Astrocyte (in vitro differentiated cells and primary cell): ENCODE measurements around the gene RPL35. TPM values are rescaled to one million over a fixed set of nuclear protein-coding genes. Genes with fewer than 3 reads are reported as not detected.

ENCODE experiments used
- DNase-seq: peaks from one replicate; pipeline ENCODE4 v3.0.0-alpha.2; 2010; ENCODE audit warnings: low read depth
- FAIRE-seq: peaks from 2 replicates; lab custom pipeline; 2011; peaks lifted over from hg19 to GRCh38; lab: Jason Lieb, UNC
- H2AFZ ChIP-seq: 2 replicates; pipeline ENCODE4 v1.6.0; 2012; ENCODE audit warnings: low read depth, low read length, inconsistent platforms
- H3K27ac ChIP-seq: 2 replicates; pipeline ENCODE4 v1.5.1; 2011; ENCODE audit warnings: low read depth, low read length, inconsistent platforms
- H3K27me3 ChIP-seq: 2 replicates; pipeline ENCODE4 v1.6.0; 2011; ENCODE audit warnings: low read length, inconsistent platforms; ENCODE audit not compliant: insufficient read depth
- H3K36me3 ChIP-seq: 2 replicates; pipeline ENCODE4 v1.5.1; 2011; ENCODE audit warnings: low read length, inconsistent platforms; ENCODE audit not compliant: insufficient read depth
- H3K4me1 ChIP-seq: 2 replicates; pipeline ENCODE4 v1.5.1; 2011; ENCODE audit warnings: low read length, inconsistent platforms; ENCODE audit not compliant: insufficient read depth
- H3K4me2 ChIP-seq: 2 replicates; pipeline ENCODE4 v1.6.0; 2012; ENCODE audit warnings: low read length, inconsistent platforms
- H3K4me3 ChIP-seq: 2 replicates; pipeline ENCODE4 v1.5.1; 2011; ENCODE audit warnings: low read depth, mild to moderate bottlenecking, low read length, inconsistent platforms; ENCODE audit not compliant: insufficient read depth
- H3K79me2 ChIP-seq: 2 replicates; pipeline ENCODE4 v1.6.0; 2012; ENCODE audit warnings: mild to moderate bottlenecking, low read length, inconsistent platforms; ENCODE audit not compliant: insufficient read depth
- H3K9ac ChIP-seq: 2 replicates; pipeline ENCODE4 v1.6.0; 2012; ENCODE audit warnings: mild to moderate bottlenecking, low read length, inconsistent platforms
- H3K9me3 ChIP-seq: 2 replicates; pipeline ENCODE4 v1.5.1; 2012; ENCODE audit warnings: low read depth, mild to moderate bottlenecking, low read length, inconsistent platforms; ENCODE audit not compliant: insufficient read depth
- H4K20me1 ChIP-seq: 2 replicates; pipeline ENCODE4 v1.6.0; 2012; ENCODE audit warnings: low read length, inconsistent platforms; ENCODE audit not compliant: insufficient read depth
- H3K27ac Mint-ChIP-seq: one replicate; pipeline ENCODE4 v1.8.0; 2021; ENCODE audit warnings: mild to moderate bottlenecking, mixed read lengths; ENCODE audit not compliant: unreplicated experiment
- H3K27me3 Mint-ChIP-seq: one replicate; pipeline ENCODE4 v1.8.0; 2021; ENCODE audit warnings: low read depth, mixed read lengths; ENCODE audit not compliant: unreplicated experiment
- H3K36me3 Mint-ChIP-seq: one replicate; pipeline ENCODE4 v1.8.0; 2021; ENCODE audit warnings: low read depth, mixed read lengths; ENCODE audit not compliant: unreplicated experiment
- H3K4me1 Mint-ChIP-seq: one replicate; pipeline ENCODE4 v1.8.0; 2021; ENCODE audit warnings: low read depth, mixed read lengths; ENCODE audit not compliant: unreplicated experiment
- H3K4me3 Mint-ChIP-seq: one replicate; pipeline ENCODE4 v1.8.0; 2021; ENCODE audit warnings: mild to moderate bottlenecking, moderate library complexity, mixed read lengths; ENCODE audit not compliant: unreplicated experiment
- H3K9me3 Mint-ChIP-seq: one replicate; pipeline ENCODE4 v1.8.0; 2021; ENCODE audit warnings: mild to moderate bottlenecking, mixed read lengths; ENCODE audit not compliant: unreplicated experiment
- EZH2 ChIP-seq: IDR thresholded peaks from 2 replicates; pipeline ENCODE4 v1.6.1; 2012; ENCODE audit warnings: mild to moderate bottlenecking, low read length, inconsistent platforms; ENCODE audit not compliant: insufficient read depth
- total RNA-seq: library from RNA; stranded (reverse); gene quantifications from 2 replicates; pipeline ENCODE4 v1.2.1, GENCODE V29; 2021
- TF ChIP-seq, protein P1 (sequence below): IDR thresholded peaks from 2 replicates; pipeline ENCODE4 v1.5.1; 2011; ENCODE audit warnings: low read depth, mild to moderate bottlenecking, inconsistent platforms, low read length, moderate library complexity; ENCODE audit not compliant: insufficient read depth

The RPL35 gene
- total RNA-seq, 1 donor from 2014 or later = 1,259 TPM

DNA sequence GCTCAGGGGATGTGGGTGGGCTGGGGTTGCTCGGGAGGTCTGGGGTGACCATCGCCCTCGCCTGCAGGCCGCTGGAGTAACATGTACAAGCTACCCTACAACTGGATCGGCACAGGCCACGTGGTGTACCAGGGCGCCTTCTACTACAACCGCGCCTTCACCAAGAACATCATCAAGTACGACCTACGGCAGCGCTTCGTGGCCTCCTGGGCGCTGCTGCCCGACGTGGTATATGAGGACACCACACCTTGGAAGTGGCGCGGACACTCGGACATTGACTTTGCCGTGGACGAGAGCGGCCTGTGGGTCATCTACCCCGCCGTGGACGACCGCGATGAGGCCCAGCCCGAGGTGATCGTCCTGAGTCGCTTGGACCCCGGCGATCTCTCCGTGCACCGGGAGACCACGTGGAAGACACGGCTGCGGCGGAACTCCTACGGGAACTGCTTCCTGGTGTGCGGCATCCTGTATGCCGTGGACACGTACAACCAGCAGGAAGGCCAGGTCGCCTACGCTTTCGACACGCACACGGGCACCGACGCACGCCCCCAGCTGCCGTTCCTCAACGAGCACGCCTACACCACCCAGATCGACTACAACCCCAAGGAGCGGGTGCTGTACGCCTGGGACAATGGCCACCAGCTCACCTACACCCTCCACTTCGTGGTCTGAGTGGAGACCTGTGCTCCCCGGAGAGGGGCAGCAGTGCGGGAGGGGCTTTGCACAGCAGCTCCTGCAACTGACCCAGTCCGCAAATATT lies 51.8 kb downstream of the RPL35 start:
- Histone ChIP-seq H3K4me3 (no peak overlapping the region), H3K9me3 (no peaks in the 10 kb centered on the region), H3K27ac (no peak overlapping the region), H3K36me3 (no peaks in the 10 kb centered on the region), H3K9ac (peak overlapping the region; percentile 87), H4K20me1 (no peaks in the 10 kb centered on the region), H3K27me3 (no peaks in the 10 kb centered on the region), H3K79me2 (no peaks in the 10 kb centered on the region), H3K4me1 (peaks cover 43% of the 10 kb centered on the region), H2AFZ (no peak overlapping the region), H3K4me2 (no peak overlapping the region)
- no peaks in the 10 kb centered on the region for H3K9me3 Mint-ChIP-seq
- H3K4me1 Mint-ChIP-seq = peaks cover 34% of the 10 kb centered on the region
- TF ChIP-seq, protein P1, sequence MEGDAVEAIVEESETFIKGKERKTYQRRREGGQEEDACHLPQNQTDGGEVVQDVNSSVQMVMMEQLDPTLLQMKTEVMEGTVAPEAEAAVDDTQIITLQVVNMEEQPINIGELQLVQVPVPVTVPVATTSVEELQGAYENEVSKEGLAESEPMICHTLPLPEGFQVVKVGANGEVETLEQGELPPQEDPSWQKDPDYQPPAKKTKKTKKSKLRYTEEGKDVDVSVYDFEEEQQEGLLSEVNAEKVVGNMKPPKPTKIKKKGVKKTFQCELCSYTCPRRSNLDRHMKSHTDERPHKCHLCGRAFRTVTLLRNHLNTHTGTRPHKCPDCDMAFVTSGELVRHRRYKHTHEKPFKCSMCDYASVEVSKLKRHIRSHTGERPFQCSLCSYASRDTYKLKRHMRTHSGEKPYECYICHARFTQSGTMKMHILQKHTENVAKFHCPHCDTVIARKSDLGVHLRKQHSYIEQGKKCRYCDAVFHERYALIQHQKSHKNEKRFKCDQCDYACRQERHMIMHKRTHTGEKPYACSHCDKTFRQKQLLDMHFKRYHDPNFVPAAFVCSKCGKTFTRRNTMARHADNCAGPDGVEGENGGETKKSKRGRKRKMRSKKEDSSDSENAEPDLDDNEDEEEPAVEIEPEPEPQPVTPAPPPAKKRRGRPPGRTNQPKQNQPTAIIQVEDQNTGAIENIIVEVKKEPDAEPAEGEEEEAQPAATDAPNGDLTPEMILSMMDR = no peak
- no peak for TF ChIP-seq EZH2
- H3K27ac Mint-ChIP-seq = peak overlapping the region; percentile 99
- H3K27me3 Mint-ChIP-seq = no peaks in the 10 kb centered on the region
- peaks cover 7% of the 10 kb centered on the region for H3K36me3 Mint-ChIP-seq
- FAIRE-seq (no peak), DNase-seq (no peak)
- H3K4me3 Mint-ChIP-seq = no peak overlapping the region

DNA sequence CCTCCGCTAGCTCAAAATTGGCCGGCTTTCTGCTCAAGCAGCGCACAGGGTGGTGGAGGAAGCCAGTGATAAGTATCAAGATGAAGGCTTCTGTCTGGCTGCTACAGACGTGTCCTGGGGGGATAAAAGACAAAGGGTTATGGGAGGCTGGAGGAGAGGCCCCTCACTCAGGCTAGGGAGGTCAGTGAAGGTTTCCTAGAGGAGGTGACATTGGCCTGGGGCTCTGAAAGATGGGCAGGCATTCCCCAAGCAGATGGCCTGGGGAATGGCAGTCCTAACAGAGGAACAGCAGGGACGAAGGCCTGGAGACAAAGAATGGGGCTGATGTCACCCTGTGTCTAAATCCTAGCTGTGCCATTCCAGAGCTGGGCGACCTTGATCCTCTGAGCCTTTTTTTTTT lies 52.5 kb downstream of the RPL35 start:
- Histone ChIP-seq H3K27ac (no peak overlapping the region), H3K79me2 (no peaks in the 10 kb centered on the region), H3K4me3 (no peak overlapping the region), H4K20me1 (no peaks in the 10 kb centered on the region), H2AFZ (no peak overlapping the region), H3K9ac (no peak overlapping the region), H3K4me1 (peaks cover 40% of the 10 kb centered on the region), H3K4me2 (no peak overlapping the region), H3K27me3 (no peaks in the 10 kb centered on the region), H3K9me3 (no peaks in the 10 kb centered on the region), H3K36me3 (no peaks in the 10 kb centered on the region)
- Mint-ChIP-seq H3K9me3 (no peaks in the 10 kb centered on the region), H3K4me3 (no peak overlapping the region), H3K27ac (no peak overlapping the region), H3K27me3 (no peaks in the 10 kb centered on the region), H3K36me3 (peaks cover 7% of the 10 kb centered on the region), H3K4me1 (peaks cover 34% of the 10 kb centered on the region)
- no peak for FAIRE-seq
- no peak for TF ChIP-seq EZH2
- TF ChIP-seq, protein P1 = no peak
- DNase-seq = no peak
